ENCODE data around the gene DRGX. TPM values are rescaled to one million over a fixed set of nuclear protein-coding genes. Genes with fewer than 3 reads are reported as not detected.
A peak's percentile ranks its signal among the peaks of the same experiment; 100 is the strongest.

DRGX gene
- total and polyA plus RNA-seq, 2 experiments from 2014 or later = not detected

- peak in 1 of 2 donors; percentile 3 for DNase-seq (ENCODE audit: low read depth in 1 of 2, low spot score in 1 of 2)
- Histone ChIP-seq H3K4me3 (no peak overlapping the region), H3K27me3 (no peaks in the 10 kb centered on the region), H3K4me1 (ENCODE audit: low read depth) (no peaks in the 10 kb centered on the region), H3K27ac (no peak overlapping the region), H3K9me3 (ENCODE audit: low read depth) (no peaks in the 10 kb centered on the region), H3K36me3 (no peaks in the 10 kb centered on the region)
- peak; percentile 5 for TF ChIP-seq CTCF (IDR thresholded peaks at IDR 0.05; ENCODE audit: low read depth, low read length)
These were observed 71.2 kb downstream of the DRGX start for GRCh38 chr10:49324711-49325110.

DNA sequence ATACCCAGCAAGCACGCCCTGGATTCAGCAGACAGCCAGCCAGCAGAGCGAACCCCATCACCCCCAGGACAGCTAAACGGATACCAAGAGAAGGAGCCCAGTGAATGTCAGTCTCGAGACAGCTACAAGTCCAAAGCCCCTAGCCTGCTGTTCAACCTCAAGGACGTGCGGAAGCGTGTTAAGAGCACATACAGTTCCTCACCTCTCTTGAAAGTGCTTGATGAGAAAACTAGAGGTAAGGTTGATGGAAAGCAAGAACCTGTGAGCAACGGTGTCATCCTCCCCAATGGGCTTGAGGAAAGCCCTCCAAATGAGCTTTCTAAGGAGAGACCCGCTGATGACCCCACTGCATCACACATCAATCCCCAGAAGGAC lies 72.0 kb downstream of the DRGX start:
- Histone ChIP-seq H3K4me1 (ENCODE audit: low read depth) (no peaks in the 10 kb centered on the region), H3K4me3 (no peak overlapping the region), H3K9me3 (ENCODE audit: low read depth) (no peaks in the 10 kb centered on the region), H3K27me3 (no peaks in the 10 kb centered on the region), H3K27ac (no peak overlapping the region), H3K36me3 (no peaks in the 10 kb centered on the region)
- no peak for DNase-seq (ENCODE audit: low read depth in 1 of 2, low spot score in 1 of 2)
- TF ChIP-seq CTCF (IDR thresholded peaks at IDR 0.05; ENCODE audit: low read depth, low read length) = no peak

GRCh38 chr10:49323171-49323895 lies 72.6 kb downstream of the DRGX start:
- DNase-seq (ENCODE audit: low read depth in 1 of 2, low spot score in 1 of 2) = no peak
- H3K4me1 ChIP-seq (ENCODE audit: low read depth) = no peaks in the 10 kb centered on the region
- no peaks in the 10 kb centered on the region for H3K9me3 ChIP-seq (ENCODE audit: low read depth)
- no peak for TF ChIP-seq CTCF (IDR thresholded peaks at IDR 0.05; ENCODE audit: low read depth, low read length)
- H3K27ac ChIP-seq = no peak overlapping the region
- no peak overlapping the region for H3K4me3 ChIP-seq
- H3K36me3 ChIP-seq = no peaks in the 10 kb centered on the region
- no peaks in the 10 kb centered on the region for H3K27me3 ChIP-seq

GRCh38 chr10:49322371-49323170 lies 73.3 kb downstream of the DRGX start:
- H3K27ac ChIP-seq = no peak overlapping the region
- DNase-seq (ENCODE audit: low read depth in 1 of 2, low spot score in 1 of 2) = no peak
- no peak overlapping the region for H3K4me3 ChIP-seq
- no peak for TF ChIP-seq CTCF (IDR thresholded peaks at IDR 0.05; ENCODE audit: low read depth, low read length)
- no peaks in the 10 kb centered on the region for H3K9me3 ChIP-seq (ENCODE audit: low read depth)
- H3K27me3 ChIP-seq = no peaks in the 10 kb centered on the region
- H3K4me1 ChIP-seq (ENCODE audit: low read depth) = no peaks in the 10 kb centered on the region
- H3K36me3 ChIP-seq = no peaks in the 10 kb centered on the region

DNA sequence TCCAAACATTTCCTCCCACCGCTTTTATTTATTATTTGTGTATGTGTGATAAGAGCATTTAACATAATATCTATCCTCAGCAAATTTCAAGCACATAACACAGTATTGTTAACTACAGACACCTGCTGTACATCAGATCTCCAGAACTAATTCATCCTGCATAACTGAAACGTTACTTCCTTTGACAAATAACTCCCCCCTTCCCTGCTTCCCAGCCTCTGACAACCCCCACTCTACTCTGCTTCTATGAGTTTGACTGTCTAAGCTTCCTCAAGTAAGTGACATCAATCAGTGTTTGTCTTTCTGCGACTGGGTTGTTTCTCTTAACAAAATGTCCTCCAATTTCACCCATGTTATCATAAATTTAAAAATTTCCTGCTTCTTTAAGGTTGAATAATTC lies 74.9 kb downstream of the DRGX start:
- no peak for DNase-seq (ENCODE audit: low read depth in 1 of 2, low spot score in 1 of 2)
- Histone ChIP-seq H3K4me3 (no peak overlapping the region), H3K27me3 (no peaks in the 10 kb centered on the region), H3K27ac (no peak overlapping the region), H3K9me3 (ENCODE audit: low read depth) (no peaks in the 10 kb centered on the region), H3K36me3 (no peaks in the 10 kb centered on the region), H3K4me1 (ENCODE audit: low read depth) (no peaks in the 10 kb centered on the region)
- TF ChIP-seq CTCF (IDR thresholded peaks at IDR 0.05; ENCODE audit: low read depth, low read length) = no peak

Data from cardiac muscle cell (in vitro differentiated cells and primary cell).